ENCODE measurements around the gene TGM5. TPM values are rescaled to one million over a fixed set of nuclear protein-coding genes. Genes with fewer than 3 reads are reported as not detected.

The TGM5 gene
- total RNA-seq, 2 experiments from 2014 or later = 0.11 to 0.22 TPM

GRCh38 chr15:43266386-43266785 is 342 bp downstream of the TGM5 start:
- ATAC-seq (no peak), DNase-seq (no peak)
- H3K27ac Mint-ChIP-seq = no peak overlapping the region
- no peak overlapping the region for H3K4me3 Mint-ChIP-seq
- no peaks in the 10 kb centered on the region for H3K36me3 Mint-ChIP-seq (ENCODE audit: low read depth)
- intact Hi-C loops (cut with micrococcal nuclease) = no loop called here
- ChIA-PET CTCF (interaction anchor here (0.9 to 8.9 kb wide), 7 partner anchors 9 to 74 kb away, joined by 3 to 91 read pairs (median 3); no protein-coding TSS in a partner anchor), POLR2A (interaction anchor here (0.6 to 1.2 kb wide), 2 partner anchors 11 to 15 kb away, joined by 3 read pairs; no protein-coding TSS in a partner anchor)
- peaks cover 10% of the 10 kb centered on the region for H3K27me3 Mint-ChIP-seq
- TF ChIP-seq, protein P1, sequence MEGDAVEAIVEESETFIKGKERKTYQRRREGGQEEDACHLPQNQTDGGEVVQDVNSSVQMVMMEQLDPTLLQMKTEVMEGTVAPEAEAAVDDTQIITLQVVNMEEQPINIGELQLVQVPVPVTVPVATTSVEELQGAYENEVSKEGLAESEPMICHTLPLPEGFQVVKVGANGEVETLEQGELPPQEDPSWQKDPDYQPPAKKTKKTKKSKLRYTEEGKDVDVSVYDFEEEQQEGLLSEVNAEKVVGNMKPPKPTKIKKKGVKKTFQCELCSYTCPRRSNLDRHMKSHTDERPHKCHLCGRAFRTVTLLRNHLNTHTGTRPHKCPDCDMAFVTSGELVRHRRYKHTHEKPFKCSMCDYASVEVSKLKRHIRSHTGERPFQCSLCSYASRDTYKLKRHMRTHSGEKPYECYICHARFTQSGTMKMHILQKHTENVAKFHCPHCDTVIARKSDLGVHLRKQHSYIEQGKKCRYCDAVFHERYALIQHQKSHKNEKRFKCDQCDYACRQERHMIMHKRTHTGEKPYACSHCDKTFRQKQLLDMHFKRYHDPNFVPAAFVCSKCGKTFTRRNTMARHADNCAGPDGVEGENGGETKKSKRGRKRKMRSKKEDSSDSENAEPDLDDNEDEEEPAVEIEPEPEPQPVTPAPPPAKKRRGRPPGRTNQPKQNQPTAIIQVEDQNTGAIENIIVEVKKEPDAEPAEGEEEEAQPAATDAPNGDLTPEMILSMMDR (IDR thresholded peaks at IDR 0.05) = no peak
- H3K9me3 Mint-ChIP-seq = no peaks in the 10 kb centered on the region
- no peaks in the 10 kb centered on the region for H3K4me1 Mint-ChIP-seq (ENCODE audit: low read depth)

DNA sequence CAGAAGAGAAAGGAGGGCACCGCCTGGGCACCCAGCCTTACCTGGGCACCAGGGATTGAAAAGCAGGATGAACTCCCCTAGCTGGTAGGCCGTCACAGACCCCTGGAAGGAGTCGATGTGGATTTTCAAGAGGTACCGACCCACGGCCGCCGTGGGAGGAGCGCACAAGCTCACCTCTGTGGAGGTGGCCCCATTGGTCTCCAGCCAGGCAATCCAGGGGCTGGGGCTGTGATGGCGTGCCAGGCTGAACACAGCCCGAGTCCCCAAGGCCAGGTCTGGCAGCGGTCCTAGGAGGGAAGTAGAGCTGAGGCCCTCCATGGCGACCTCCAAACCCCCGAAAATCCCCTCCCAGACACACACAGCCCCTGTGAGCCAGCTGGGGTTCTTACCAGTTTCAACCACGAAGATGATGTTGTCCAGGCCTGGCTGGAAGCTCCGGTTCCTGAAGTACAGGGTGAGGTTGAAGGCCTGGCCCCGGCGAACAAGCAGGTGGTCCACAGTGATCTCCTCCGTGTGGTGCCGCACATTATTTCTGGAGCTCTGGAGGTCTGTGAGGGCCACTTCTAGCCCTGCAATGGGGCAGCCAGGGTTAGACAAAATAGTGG is 6.6 kb downstream of the TGM5 start:
- ATAC-seq (no peak), DNase-seq (no peak)
- ChIA-PET POLR2A (interaction anchor here (0.6 kb wide), 1 partner anchor 44 kb away, joined by 3 read pairs; no protein-coding TSS in a partner anchor), CTCF (interaction anchor here (1.0 to 1.6 kb wide), 2 partner anchors 25 to 35 kb away, joined by 3 read pairs; no protein-coding TSS in a partner anchor)
- no peak overlapping the region for H3K4me3 Mint-ChIP-seq
- TF ChIP-seq, protein P1 (IDR thresholded peaks at IDR 0.05) = no peak
- no peak overlapping the region for H3K27ac Mint-ChIP-seq
- intact Hi-C loops (cut with micrococcal nuclease) = no loop called here
- H3K27me3 Mint-ChIP-seq = peaks cover 6% of the 10 kb centered on the region
- no peaks in the 10 kb centered on the region for H3K36me3 Mint-ChIP-seq (ENCODE audit: low read depth)
- H3K4me1 Mint-ChIP-seq (ENCODE audit: low read depth) = no peaks in the 10 kb centered on the region
- no peaks in the 10 kb centered on the region for H3K9me3 Mint-ChIP-seq

- Mint-ChIP-seq H3K4me3 (no peak overlapping the region), H3K27ac (no peak overlapping the region), H3K4me1 (ENCODE audit: low read depth) (peaks cover 8% of the 10 kb centered on the region), H3K9me3 (no peaks in the 10 kb centered on the region), H3K27me3 (peaks cover 4% of the 10 kb centered on the region), H3K36me3 (ENCODE audit: low read depth) (no peaks in the 10 kb centered on the region)
- ChIA-PET CTCF (interaction anchor here (1.1 kb wide), 1 partner anchor 33 kb away, joined by 3 read pairs; no protein-coding TSS in a partner anchor), POLR2A (no interaction called here)
- ATAC-seq (no peak), DNase-seq (no peak)
- TF ChIP-seq, protein P1 (IDR thresholded peaks at IDR 0.05) = no peak
- intact Hi-C loops (cut with micrococcal nuclease) = no loop called here
Observed at GRCh38 chr15:43258781-43259180, 7.9 kb downstream of the TGM5 start.

DNA sequence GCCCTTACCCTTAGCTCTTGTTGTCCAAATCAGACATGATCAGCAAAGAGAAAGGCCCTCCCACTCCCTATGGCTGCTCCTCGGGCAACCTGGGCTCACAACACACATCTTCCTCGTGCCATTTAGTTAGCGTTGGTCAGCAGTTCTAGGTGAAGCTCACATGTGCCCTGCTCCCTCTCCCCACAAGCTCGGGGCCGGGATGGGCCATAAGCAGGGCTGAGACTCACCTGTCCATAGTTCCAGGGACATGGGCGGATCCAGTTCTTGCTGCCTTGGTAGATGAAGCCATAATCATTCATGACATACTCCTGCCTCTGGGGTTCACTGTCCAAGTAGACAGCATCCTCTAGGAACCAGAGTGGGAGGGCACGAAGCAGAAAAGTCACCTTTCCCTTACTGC is 10.4 kb downstream of the TGM5 start:
- Mint-ChIP-seq H3K4me3 (no peak overlapping the region), H3K27me3 (no peaks in the 10 kb centered on the region), H3K36me3 (ENCODE audit: low read depth) (no peaks in the 10 kb centered on the region), H3K4me1 (ENCODE audit: low read depth) (peaks cover 28% of the 10 kb centered on the region), H3K9me3 (no peaks in the 10 kb centered on the region), H3K27ac (no peak overlapping the region)
- ChIA-PET POLR2A (interaction anchor here (0.8 kb wide), 1 partner anchor 10 kb away, joined by 3 read pairs; no protein-coding TSS in a partner anchor), CTCF (interaction anchor here (2.0 to 3.4 kb wide), 2 partner anchors 29 to 31 kb away, joined by 10 to 11 read pairs; no protein-coding TSS in a partner anchor)
- DNase-seq (no peak), ATAC-seq (no peak)
- TF ChIP-seq, protein P1 (IDR thresholded peaks at IDR 0.05) = no peak
- intact Hi-C loops (cut with micrococcal nuclease) = no loop called here

- Mint-ChIP-seq H3K4me1 (ENCODE audit: low read depth) (peaks cover 36% of the 10 kb centered on the region), H3K27ac (no peak overlapping the region), H3K36me3 (ENCODE audit: low read depth) (no peaks in the 10 kb centered on the region), H3K4me3 (no peak overlapping the region), H3K27me3 (no peaks in the 10 kb centered on the region), H3K9me3 (no peaks in the 10 kb centered on the region)
- ChIA-PET CTCF (interaction anchor here (3.4 kb wide), 1 partner anchor 30 kb away, joined by 10 read pairs; no protein-coding TSS in a partner anchor), POLR2A (interaction anchor here (0.8 kb wide), 1 partner anchor 11 kb away, joined by 3 read pairs; no protein-coding TSS in a partner anchor)
- TF ChIP-seq, protein P1 (IDR thresholded peaks at IDR 0.05) = no peak
- intact Hi-C loops (cut with micrococcal nuclease) = no loop called here
- DNase-seq (no peak), ATAC-seq (no peak)
Observed at GRCh38 chr15:43255376-43255775, 11.4 kb downstream of the TGM5 start.
